Spinal cord (tissue), 10 donors: ENCODE measurements around the gene NR2F1. TPM values are rescaled to one million over a fixed set of nuclear protein-coding genes. Genes with fewer than 3 reads are reported as not detected.
A peak's percentile ranks its signal among the peaks of the same experiment; 100 is the strongest.

Experiments used
- DNase-seq, 6 donors: peaks; one replicate each; pipeline versions ENCODE4 v3.0.0 to v3.0.0-alpha.2; 2013 to 2015; ENCODE audit warnings: low spot score in 6 of 6, low read depth in 4 of 6
- H3K27ac ChIP-seq: one replicate; pipeline ENCODE4 v1.5.1; 2013; ENCODE audit warnings: low read depth, low read length, control low read depth
- H3K27me3 ChIP-seq: one replicate; pipeline ENCODE4 v1.6.1; 2013; ENCODE audit warnings: low read length; ENCODE audit not compliant: control insufficient read depth, insufficient read depth
- H3K36me3 ChIP-seq: one replicate; pipeline ENCODE4 v1.6.1; 2013; ENCODE audit warnings: low read length; ENCODE audit not compliant: control insufficient read depth, insufficient read depth
- H3K4me1 ChIP-seq: one replicate; pipeline ENCODE4 v1.6.1; 2013; ENCODE audit warnings: low read length; ENCODE audit not compliant: control insufficient read depth, insufficient read depth
- H3K4me3 ChIP-seq: one replicate; pipeline ENCODE4 v1.5.1; 2013; ENCODE audit warnings: low read depth, low read length, control low read depth
- H3K9me3 ChIP-seq: one replicate; pipeline ENCODE4 v1.6.1; 2013; ENCODE audit warnings: low read length; ENCODE audit not compliant: control insufficient read depth, insufficient read depth
- WGBS: methylation state at CpG from one replicate; pipeline ENCODE4 v1.1.5; 2013; ENCODE audit warnings: missing lambda C conversion rate; ENCODE audit not compliant: insufficient coverage; 5-methylcytosine and 5-hydroxymethylcytosine counted together
- polyA plus RNA-seq, 2 donors: library from polyadenylated mRNA; unstranded; fragments of 120-200 nt; gene quantifications; one replicate each; pipeline ENCODE4 v1.2.1, GENCODE V29; 2013; ENCODE audit not compliant: insufficient read length in 2 of 2
- total RNA-seq, 2 donors: library from RNA; depleted of rRNA in 1 of 2; stranded (reverse); fragments of 120-200 nt in 1 of 2; fragments of >200 nt in 1 of 2; gene quantifications; one replicate each; pipeline versions ENCODE4 v1.2.3 to v1.2.4, GENCODE V29; 2013 to 2014
- donor health status: healthy.

Gene NR2F1
- total and polyA plus RNA-seq, 4 donors = 64.5 to 249 (median 183) TPM

GRCh38 chr5:93598091-93599000 is 15.3 kb downstream of the NR2F1 start:
- H3K36me3 ChIP-seq = peaks cover 34% of the 10 kb centered on the region
- H3K4me1 ChIP-seq = peaks cover 62% of the 10 kb centered on the region
- H3K4me3 ChIP-seq = peak overlapping the region; percentile 51
- peak overlapping the region; percentile 98 for H3K27ac ChIP-seq
- peak in 1 of 6 donors; percentile 62 for DNase-seq
- WGBS = 53% methylated on average over 7 of the region's 28 CpGs
- H3K9me3 ChIP-seq = no peaks in the 10 kb centered on the region
- H3K27me3 ChIP-seq = peaks cover 26% of the 10 kb centered on the region

GRCh38 chr5:93599001-93599379 is 16.0 kb downstream of the NR2F1 start:
- H3K27ac ChIP-seq = peak overlapping the region; percentile 98
- no peaks in the 10 kb centered on the region for H3K9me3 ChIP-seq
- peaks cover 61% of the 10 kb centered on the region for H3K4me1 ChIP-seq
- peaks cover 28% of the 10 kb centered on the region for H3K36me3 ChIP-seq
- H3K27me3 ChIP-seq = peaks cover 31% of the 10 kb centered on the region
- WGBS = 31% methylated on average over 1 of the region's 5 CpGs
- DNase-seq = peak in 2 of 6 donors; percentile 73 to 74
- H3K4me3 ChIP-seq = peak overlapping the region; percentile 51

- Histone ChIP-seq H3K9me3 (no peaks in the 10 kb centered on the region), H3K36me3 (peaks cover 26% of the 10 kb centered on the region), H3K4me1 (peaks cover 64% of the 10 kb centered on the region), H3K4me3 (peak overlapping the region; percentile 51), H3K27ac (peak overlapping the region; percentile 98), H3K27me3 (peaks cover 33% of the 10 kb centered on the region)
- peak in 2 of 6 donors; percentile 88 to 91 for DNase-seq
- WGBS = 9% methylated on average over 5 of the region's 17 CpGs
Measured at GRCh38 chr5:93599399-93600120, 16.5 kb downstream of the NR2F1 start.

- Histone ChIP-seq H3K4me1 (peaks cover 54% of the 10 kb centered on the region), H3K9me3 (no peaks in the 10 kb centered on the region), H3K27me3 (peaks cover 35% of the 10 kb centered on the region), H3K36me3 (peaks cover 17% of the 10 kb centered on the region), H3K4me3 (peak overlapping the region; percentile 51), H3K27ac (peak overlapping the region; percentile 98)
- peak in 2 of 6 donors; percentile 66 to 79 for DNase-seq
- 54% methylated on average over 4 of the region's 8 CpGs for WGBS
Measured at GRCh38 chr5:93600409-93601070, 17.5 kb downstream of the NR2F1 start.

DNA sequence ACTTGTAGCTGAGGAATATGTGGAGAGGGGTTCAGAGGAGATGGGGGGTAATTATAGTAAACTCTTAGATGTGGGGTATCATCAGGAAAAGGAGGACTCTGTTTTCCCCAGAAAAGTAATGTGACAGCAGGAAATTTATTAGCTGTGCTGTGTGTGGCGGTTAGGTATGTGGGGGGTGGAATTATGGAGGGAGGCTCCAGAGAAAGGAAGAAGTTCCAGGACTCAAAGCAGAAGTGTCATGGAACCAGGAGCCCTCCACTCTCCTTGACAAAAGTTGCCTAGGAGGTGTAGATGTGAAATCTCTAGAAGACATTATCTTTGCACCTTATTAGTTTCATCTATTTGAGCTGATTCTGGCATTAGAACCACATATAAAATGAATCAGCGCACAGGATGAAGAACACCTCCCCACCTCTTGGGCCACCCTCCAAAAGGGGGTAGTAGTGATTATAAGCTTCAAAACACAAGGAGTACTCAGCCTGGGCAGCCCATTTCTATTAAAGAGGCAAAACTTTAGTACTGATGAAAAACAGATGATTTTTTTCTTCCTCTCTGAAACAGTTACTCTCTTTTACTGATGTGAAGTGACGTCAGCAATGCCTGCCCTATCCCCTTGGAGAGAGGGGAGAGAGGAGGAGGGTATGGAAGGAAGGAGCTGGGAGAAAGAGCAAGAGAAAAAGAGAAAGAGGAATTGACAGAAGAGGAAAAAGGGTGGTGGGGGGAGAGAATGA is 18.2 kb downstream of the NR2F1 start:
- H3K27me3 ChIP-seq = peaks cover 40% of the 10 kb centered on the region
- H3K4me1 ChIP-seq = peaks cover 48% of the 10 kb centered on the region
- peak overlapping the region; percentile 98 for H3K27ac ChIP-seq
- no peaks in the 10 kb centered on the region for H3K9me3 ChIP-seq
- peak in 2 of 6 donors; percentile 88 to 93 for DNase-seq
- H3K4me3 ChIP-seq = peak overlapping the region; percentile 51
- WGBS = 50% methylated on average over 2 of the region's 3 CpGs
- peaks cover 10% of the 10 kb centered on the region for H3K36me3 ChIP-seq

GRCh38 chr5:93601802-93602155 is 18.8 kb downstream of the NR2F1 start:
- Histone ChIP-seq H3K27ac (peak overlapping the region; percentile 98), H3K4me3 (peak overlapping the region; percentile 51), H3K9me3 (no peaks in the 10 kb centered on the region), H3K27me3 (peaks cover 39% of the 10 kb centered on the region), H3K4me1 (peaks cover 43% of the 10 kb centered on the region), H3K36me3 (peaks cover 4% of the 10 kb centered on the region)
- DNase-seq = peak in 1 of 6 donors; percentile 75
- WGBS = 40% methylated on average over 9 of the region's 9 CpGs

GRCh38 chr5:93602241-93603077 is 19.4 kb downstream of the NR2F1 start:
- H3K27ac ChIP-seq = peak overlapping the region; percentile 98
- H3K4me1 ChIP-seq = peaks cover 38% of the 10 kb centered on the region
- H3K27me3 ChIP-seq = peaks cover 38% of the 10 kb centered on the region
- no peaks in the 10 kb centered on the region for H3K36me3 ChIP-seq
- DNase-seq = peak in 2 of 6 donors; percentile 71 to 76
- peak overlapping the region; percentile 51 for H3K4me3 ChIP-seq
- H3K9me3 ChIP-seq = no peaks in the 10 kb centered on the region
- 25% methylated on average over 30 of the region's 39 CpGs for WGBS

DNA sequence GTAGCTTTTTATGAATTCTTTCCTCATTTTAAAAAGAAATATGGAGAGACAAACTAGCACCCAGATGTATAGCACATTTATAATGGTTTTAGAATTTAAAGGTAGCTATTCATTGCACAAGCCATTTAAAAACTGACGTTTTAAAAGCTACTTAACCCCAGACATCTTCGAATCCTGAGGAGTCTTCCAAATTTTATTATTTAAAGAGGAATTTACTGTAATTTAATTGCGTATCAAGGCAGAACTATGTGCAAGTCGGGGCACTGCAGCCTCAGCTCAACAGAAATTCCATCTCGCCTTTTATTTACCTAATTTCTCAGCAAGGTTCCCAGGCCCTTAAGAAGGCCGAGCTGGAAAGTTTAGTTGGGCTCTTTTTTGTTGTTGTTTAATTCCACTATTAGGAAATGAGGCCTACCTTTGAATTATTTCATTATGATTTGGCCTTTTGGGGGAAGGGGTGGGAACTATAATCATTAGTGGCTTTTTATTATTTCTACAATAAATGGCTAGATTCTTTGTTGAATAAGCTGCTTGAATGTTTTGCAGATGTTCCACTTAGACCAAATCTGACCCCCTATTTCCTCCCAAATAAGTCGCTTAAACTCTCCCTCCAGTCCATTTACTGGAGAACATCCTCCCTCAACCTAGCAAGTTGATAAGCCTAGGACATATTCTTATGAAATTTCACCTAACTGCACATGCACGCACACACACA is 20.2 kb downstream of the NR2F1 start:
- peaks cover 45% of the 10 kb centered on the region for H3K27me3 ChIP-seq
- WGBS = no CpG with 5 or more reads among the region's 8 CpGs
- peak overlapping the region; percentile 98 for H3K27ac ChIP-seq
- no peaks in the 10 kb centered on the region for H3K36me3 ChIP-seq
- H3K9me3 ChIP-seq = no peaks in the 10 kb centered on the region
- H3K4me3 ChIP-seq = peak overlapping the region; percentile 52
- H3K4me1 ChIP-seq = peaks cover 37% of the 10 kb centered on the region
- peak in 2 of 6 donors; percentile 60 to 62 for DNase-seq
